WTC11 (cell line): ENCODE data around the gene PHKB. TPM values are rescaled to one million over a fixed set of nuclear protein-coding genes. Genes with fewer than 3 reads are reported as not detected.

Experiments
- ATAC-seq: fragments of 200-7000 bp; cut with Tn5 transposase; 2 replicates; pipeline ENCODE4 v1.10.0; 2021; ENCODE audit warnings: mild to moderate bottlenecking, moderate library complexity
- CTCF ChIA-PET: fragments of 300-600 bp; sonication (Branson Sonifier 250); formaldehyde crosslinking; loops from one replicate; lab custom pipeline; 2021; ENCODE audit warnings: antibody characterized with exemption; lab: Charles Lee
- POLR2A ChIA-PET: fragments of 350-600 bp; sonication (Branson Sonifier 250); formaldehyde crosslinking; loops from one replicate; lab custom pipeline; 2021; ENCODE audit warnings: antibody characterized with exemption; lab: Charles Lee
- DNase-seq: peaks from one replicate; pipeline ENCODE4 v3.0.0; 2021; ENCODE audit warnings: low spot score
- H3K27ac Mint-ChIP-seq: 2 replicates; pipeline ENCODE4 v1.8.0; 2021; ENCODE audit warnings: mixed read lengths
- H3K27me3 Mint-ChIP-seq: 2 replicates; pipeline ENCODE4 v1.8.0; 2021; ENCODE audit warnings: low read depth, mild to moderate bottlenecking, moderate library complexity, mixed read lengths
- H3K36me3 Mint-ChIP-seq: 2 replicates; pipeline ENCODE4 v1.8.0; 2021; ENCODE audit warnings: mixed read lengths
- H3K4me1 Mint-ChIP-seq: 2 replicates; pipeline ENCODE4 v1.8.0; 2022; ENCODE audit warnings: mixed read lengths
- H3K4me3 Mint-ChIP-seq: 2 replicates; pipeline ENCODE4 v1.8.0; 2021; ENCODE audit warnings: mild to moderate bottlenecking, moderate library complexity, mixed read lengths
- H3K9me3 Mint-ChIP-seq: 2 replicates; pipeline ENCODE4 v1.8.0; 2021; ENCODE audit warnings: mixed read lengths
- CBFB ChIP-seq: sonication (generic); formaldehyde crosslinking; IDR thresholded peaks from 2 replicates; pipeline ENCODE4 v1.8.1; 2022; ENCODE audit warnings: mild to moderate bottlenecking, low read depth, missing genetic modification reagents
- CREB1 ChIP-seq: sonication (generic); formaldehyde crosslinking; IDR thresholded peaks from 2 replicates; pipeline ENCODE4 v1.8.0; 2023; ENCODE audit warnings: mild to moderate bottlenecking, missing genetic modification reagents
- ESRRA ChIP-seq: sonication (generic); formaldehyde crosslinking; IDR thresholded peaks from 2 replicates; pipeline ENCODE4 v1.8.1; 2022; ENCODE audit warnings: mild to moderate bottlenecking, missing genetic modification reagents, borderline replicate concordance
- GABPB1 ChIP-seq: sonication (generic); formaldehyde crosslinking; IDR thresholded peaks from 2 replicates; pipeline ENCODE4 v1.8.1; 2023; ENCODE audit warnings: mild to moderate bottlenecking, missing genetic modification reagents
- GTF2I ChIP-seq: fragments of 250-450 bp; sonication (Bioruptor Pico); conservative IDR thresholded peaks from 2 replicates; pipeline ENCODE4 v1.4.0; 2021; ENCODE audit warnings: mild to moderate bottlenecking
- HMGA2 ChIP-seq: fragments of 250-450 bp; sonication (Bioruptor Pico); IDR thresholded peaks from 2 replicates; pipeline ENCODE4 v1.4.0; 2021; ENCODE audit warnings: mild to moderate bottlenecking, moderate library complexity
- IRF2 ChIP-seq: sonication (generic); formaldehyde crosslinking; IDR thresholded peaks from 2 replicates; pipeline ENCODE4 v1.8.0; 2022; ENCODE audit warnings: low read depth, missing genetic modification reagents, borderline replicate concordance
- MYBL2 ChIP-seq: sonication (generic); formaldehyde crosslinking; IDR thresholded peaks from 2 replicates; pipeline ENCODE4 v1.8.1; 2023; ENCODE audit warnings: mild to moderate bottlenecking, moderate library complexity, missing genetic modification reagents
- NR1H2 ChIP-seq: sonication (generic); formaldehyde crosslinking; IDR thresholded peaks from 2 replicates; pipeline ENCODE4 v1.9.0; 2021; ENCODE audit warnings: mild to moderate bottlenecking, moderate library complexity, missing genetic modification reagents
- OVOL2 ChIP-seq: fragments of 250-450 bp; sonication (Bioruptor Pico); IDR thresholded peaks from 2 replicates; pipeline ENCODE4 v1.9.0; 2021; ENCODE audit warnings: mild to moderate bottlenecking, borderline replicate concordance
- RORB ChIP-seq: fragments of 250-450 bp; sonication (Bioruptor Pico); IDR thresholded peaks from 2 replicates; pipeline ENCODE4 v1.9.0; 2021; ENCODE audit warnings: mild to moderate bottlenecking
- SMAD4 ChIP-seq: sonication (generic); formaldehyde crosslinking; IDR thresholded peaks from 2 replicates; pipeline ENCODE4 v1.8.0; 2022; ENCODE audit warnings: mild to moderate bottlenecking, missing genetic modification reagents
- SOX15 ChIP-seq: fragments of 250-450 bp; sonication (Bioruptor Pico); IDR thresholded peaks from 2 replicates; pipeline ENCODE4 v1.9.0; 2021; ENCODE audit warnings: mild to moderate bottlenecking
- TCF7 ChIP-seq: sonication (generic); formaldehyde crosslinking; IDR thresholded peaks from 2 replicates; pipeline ENCODE4 v1.8.0; 2022; ENCODE audit warnings: mild to moderate bottlenecking, low read depth, missing genetic modification reagents, moderate library complexity
- ZNF138 ChIP-seq: sonication (generic); formaldehyde crosslinking; conservative IDR thresholded peaks from 2 replicates; pipeline ENCODE4 v1.8.1; 2022; ENCODE audit warnings: mild to moderate bottlenecking, moderate library complexity, missing genetic modification reagents
- ZNF232 ChIP-seq: sonication (generic); formaldehyde crosslinking; IDR thresholded peaks from 2 replicates; pipeline ENCODE4 v1.8.0; 2022; ENCODE audit warnings: mild to moderate bottlenecking, missing genetic modification reagents
- ZNF416 ChIP-seq: fragments of 250-450 bp; sonication (Bioruptor Pico); IDR thresholded peaks from 2 replicates; pipeline ENCODE4 v1.9.0; 2021; ENCODE audit warnings: mild to moderate bottlenecking, inconsistent platforms
- total RNA-seq: library from RNA; stranded (reverse); gene quantifications from 3 replicates; pipeline ENCODE4 v1.2.3, GENCODE V29; 2021
- TF ChIP-seq, protein P1 (sequence below): fragments of 250-450 bp; sonication (Bioruptor Pico); IDR thresholded peaks from 2 replicates; pipeline ENCODE4 v1.9.0; 2021; ENCODE audit warnings: mild to moderate bottlenecking
- TF ChIP-seq, protein P2 (sequence below): sonication (generic); formaldehyde crosslinking; IDR thresholded peaks from 2 replicates; pipeline ENCODE4 v1.8.0; 2023; ENCODE audit warnings: missing genetic modification reagents
- TF ChIP-seq, protein P3 (sequence below): sonication (generic); formaldehyde crosslinking; IDR thresholded peaks from 2 replicates; pipeline ENCODE4 v1.8.0; 2022; ENCODE audit warnings: mild to moderate bottlenecking, missing genetic modification reagents
- TF ChIP-seq, protein P4 (sequence below): sonication (generic); formaldehyde crosslinking; IDR thresholded peaks from 2 replicates; pipeline ENCODE4 v1.8.1; 2023; ENCODE audit warnings: mild to moderate bottlenecking, missing genetic modification reagents, borderline replicate concordance
- TF ChIP-seq, protein P5 (sequence below): sonication (generic); formaldehyde crosslinking; conservative IDR thresholded peaks from 2 replicates; pipeline ENCODE4 v1.8.1; 2023; ENCODE audit warnings: mild to moderate bottlenecking, low read depth, missing genetic modification reagents, moderate library complexity

Gene PHKB
- total RNA-seq, 1 experiment from 2014 or later: 43.9 TPM

DNA sequence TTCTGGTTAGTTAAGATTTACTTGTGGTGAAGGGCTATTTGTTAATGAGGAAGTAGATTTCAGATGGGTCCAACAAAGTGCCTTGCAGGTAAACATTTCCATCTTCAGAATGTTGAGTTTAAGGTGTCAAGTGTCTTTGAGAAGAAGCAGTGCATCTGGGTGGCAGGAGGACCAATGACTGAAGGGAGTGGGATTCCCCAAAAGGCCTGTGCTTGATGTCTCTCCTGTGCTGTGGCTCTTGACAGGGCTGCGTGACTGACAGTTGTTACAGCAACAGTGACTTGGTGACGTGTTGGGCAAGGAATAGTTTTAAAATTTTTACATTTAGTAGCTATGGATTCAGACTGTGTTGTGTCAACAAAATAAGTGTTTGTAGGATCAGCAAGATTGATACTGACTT, 149.9 kb downstream of the PHKB start:
- no peak for ATAC-seq
- Mint-ChIP-seq H3K36me3 (peaks cover 3% of the 10 kb centered on the region; the same call in 1 of the 2 replicates), H3K4me1 (no peaks in the 10 kb centered on the region), H3K27ac (no peak overlapping the region), H3K27me3 (no peaks in the 10 kb centered on the region), H3K9me3 (peaks cover 13% of the 10 kb centered on the region; the same call in 1 of the 2 replicates), H3K4me3 (no peak overlapping the region)
- ChIA-PET POLR2A (no interaction called here), CTCF (no interaction called here)
- TF ChIP-seq ZNF138 (no peak), OVOL2 (no peak), SOX15 (CRISPR knock-in tag) (no peak), NR1H2 (CRISPR knock-in tag) (no peak), GTF2I (CRISPR knock-in tag) (no peak), MYBL2 (CRISPR knock-in tag) (no peak), GABPB1 (CRISPR knock-in tag) (no peak)
- no peak for DNase-seq

DNA sequence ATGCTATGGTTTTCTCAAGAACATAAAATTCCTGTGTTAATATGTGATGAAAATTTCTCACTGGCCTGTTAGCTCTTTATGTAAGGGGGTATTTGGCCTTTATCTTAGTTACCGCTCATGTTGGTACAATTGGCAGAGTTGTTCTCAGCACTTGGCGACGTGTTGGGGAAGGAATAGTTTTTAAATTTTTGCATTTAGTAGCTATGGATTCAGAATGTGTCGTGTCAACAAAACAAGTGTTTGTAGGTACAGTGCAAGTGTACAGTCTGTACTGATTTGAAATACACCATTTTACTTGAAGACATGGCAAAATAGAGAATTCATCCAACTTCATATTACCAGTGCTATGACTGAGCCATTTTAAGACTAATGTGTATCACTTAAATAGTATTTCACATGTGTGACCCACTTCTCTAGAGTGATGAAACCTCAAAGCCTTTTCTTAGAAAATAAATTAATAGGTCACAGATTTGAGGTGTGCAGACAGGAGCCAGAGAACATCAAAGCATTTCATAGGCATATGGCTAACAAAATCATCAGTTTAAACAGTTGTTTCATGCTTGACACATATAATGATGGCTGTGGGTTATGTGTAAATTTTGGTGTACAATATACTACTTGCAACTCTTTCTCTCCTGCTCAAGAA, 150.8 kb downstream of the PHKB start:
- TF ChIP-seq, protein P1, sequence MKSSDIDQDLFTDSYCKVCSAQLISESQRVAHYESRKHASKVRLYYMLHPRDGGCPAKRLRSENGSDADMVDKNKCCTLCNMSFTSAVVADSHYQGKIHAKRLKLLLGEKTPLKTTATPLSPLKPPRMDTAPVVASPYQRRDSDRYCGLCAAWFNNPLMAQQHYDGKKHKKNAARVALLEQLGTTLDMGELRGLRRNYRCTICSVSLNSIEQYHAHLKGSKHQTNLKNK: no peak
- TF ChIP-seq CREB1 (CRISPR knock-in tag): no peak
- no peak for TF ChIP-seq IRF2
- TF ChIP-seq GTF2I (CRISPR knock-in tag): no peak
- TF ChIP-seq OVOL2: no peak
- TF ChIP-seq SMAD4 (CRISPR knock-in tag): no peak
- TF ChIP-seq, protein P2, sequence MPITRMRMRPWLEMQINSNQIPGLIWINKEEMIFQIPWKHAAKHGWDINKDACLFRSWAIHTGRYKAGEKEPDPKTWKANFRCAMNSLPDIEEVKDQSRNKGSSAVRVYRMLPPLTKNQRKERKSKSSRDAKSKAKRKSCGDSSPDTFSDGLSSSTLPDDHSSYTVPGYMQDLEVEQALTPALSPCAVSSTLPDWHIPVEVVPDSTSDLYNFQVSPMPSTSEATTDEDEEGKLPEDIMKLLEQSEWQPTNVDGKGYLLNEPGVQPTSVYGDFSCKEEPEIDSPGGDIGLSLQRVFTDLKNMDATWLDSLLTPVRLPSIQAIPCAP (CRISPR knock-in tag): no peak
- no peak for TF ChIP-seq RORB (CRISPR knock-in tag)
- TF ChIP-seq, protein P3, sequence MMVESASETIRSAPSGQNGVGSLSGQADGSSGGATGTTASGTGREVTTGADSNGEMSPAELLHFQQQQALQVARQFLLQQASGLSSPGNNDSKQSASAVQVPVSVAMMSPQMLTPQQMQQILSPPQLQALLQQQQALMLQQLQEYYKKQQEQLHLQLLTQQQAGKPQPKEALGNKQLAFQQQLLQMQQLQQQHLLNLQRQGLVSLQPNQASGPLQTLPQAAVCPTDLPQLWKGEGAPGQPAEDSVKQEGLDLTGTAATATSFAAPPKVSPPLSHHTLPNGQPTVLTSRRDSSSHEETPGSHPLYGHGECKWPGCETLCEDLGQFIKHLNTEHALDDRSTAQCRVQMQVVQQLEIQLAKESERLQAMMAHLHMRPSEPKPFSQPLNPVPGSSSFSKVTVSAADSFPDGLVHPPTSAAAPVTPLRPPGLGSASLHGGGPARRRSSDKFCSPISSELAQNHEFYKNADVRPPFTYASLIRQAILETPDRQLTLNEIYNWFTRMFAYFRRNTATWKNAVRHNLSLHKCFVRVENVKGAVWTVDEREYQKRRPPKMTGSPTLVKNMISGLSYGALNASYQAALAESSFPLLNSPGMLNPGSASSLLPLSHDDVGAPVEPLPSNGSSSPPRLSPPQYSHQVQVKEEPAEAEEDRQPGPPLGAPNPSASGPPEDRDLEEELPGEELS (CRISPR knock-in tag): no peak
- no peak for TF ChIP-seq ZNF232
- TF ChIP-seq, protein P4, sequence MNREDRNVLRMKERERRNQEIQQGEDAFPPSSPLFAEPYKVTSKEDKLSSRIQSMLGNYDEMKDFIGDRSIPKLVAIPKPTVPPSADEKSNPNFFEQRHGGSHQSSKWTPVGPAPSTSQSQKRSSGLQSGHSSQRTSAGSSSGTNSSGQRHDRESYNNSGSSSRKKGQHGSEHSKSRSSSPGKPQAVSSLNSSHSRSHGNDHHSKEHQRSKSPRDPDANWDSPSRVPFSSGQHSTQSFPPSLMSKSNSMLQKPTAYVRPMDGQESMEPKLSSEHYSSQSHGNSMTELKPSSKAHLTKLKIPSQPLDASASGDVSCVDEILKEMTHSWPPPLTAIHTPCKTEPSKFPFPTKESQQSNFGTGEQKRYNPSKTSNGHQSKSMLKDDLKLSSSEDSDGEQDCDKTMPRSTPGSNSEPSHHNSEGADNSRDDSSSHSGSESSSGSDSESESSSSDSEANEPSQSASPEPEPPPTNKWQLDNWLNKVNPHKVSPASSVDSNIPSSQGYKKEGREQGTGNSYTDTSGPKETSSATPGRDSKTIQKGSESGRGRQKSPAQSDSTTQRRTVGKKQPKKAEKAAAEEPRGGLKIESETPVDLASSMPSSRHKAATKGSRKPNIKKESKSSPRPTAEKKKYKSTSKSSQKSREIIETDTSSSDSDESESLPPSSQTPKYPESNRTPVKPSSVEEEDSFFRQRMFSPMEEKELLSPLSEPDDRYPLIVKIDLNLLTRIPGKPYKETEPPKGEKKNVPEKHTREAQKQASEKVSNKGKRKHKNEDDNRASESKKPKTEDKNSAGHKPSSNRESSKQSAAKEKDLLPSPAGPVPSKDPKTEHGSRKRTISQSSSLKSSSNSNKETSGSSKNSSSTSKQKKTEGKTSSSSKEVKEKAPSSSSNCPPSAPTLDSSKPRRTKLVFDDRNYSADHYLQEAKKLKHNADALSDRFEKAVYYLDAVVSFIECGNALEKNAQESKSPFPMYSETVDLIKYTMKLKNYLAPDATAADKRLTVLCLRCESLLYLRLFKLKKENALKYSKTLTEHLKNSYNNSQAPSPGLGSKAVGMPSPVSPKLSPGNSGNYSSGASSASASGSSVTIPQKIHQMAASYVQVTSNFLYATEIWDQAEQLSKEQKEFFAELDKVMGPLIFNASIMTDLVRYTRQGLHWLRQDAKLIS (CRISPR knock-in tag): no peak
- TF ChIP-seq CBFB (CRISPR knock-in tag): no peak
- TF ChIP-seq HMGA2 (CRISPR knock-in tag): no peak
- TF ChIP-seq TCF7 (CRISPR knock-in tag): no peak
- TF ChIP-seq ESRRA (CRISPR knock-in tag): no peak
- no peak for TF ChIP-seq ZNF138
- TF ChIP-seq, protein P5, sequence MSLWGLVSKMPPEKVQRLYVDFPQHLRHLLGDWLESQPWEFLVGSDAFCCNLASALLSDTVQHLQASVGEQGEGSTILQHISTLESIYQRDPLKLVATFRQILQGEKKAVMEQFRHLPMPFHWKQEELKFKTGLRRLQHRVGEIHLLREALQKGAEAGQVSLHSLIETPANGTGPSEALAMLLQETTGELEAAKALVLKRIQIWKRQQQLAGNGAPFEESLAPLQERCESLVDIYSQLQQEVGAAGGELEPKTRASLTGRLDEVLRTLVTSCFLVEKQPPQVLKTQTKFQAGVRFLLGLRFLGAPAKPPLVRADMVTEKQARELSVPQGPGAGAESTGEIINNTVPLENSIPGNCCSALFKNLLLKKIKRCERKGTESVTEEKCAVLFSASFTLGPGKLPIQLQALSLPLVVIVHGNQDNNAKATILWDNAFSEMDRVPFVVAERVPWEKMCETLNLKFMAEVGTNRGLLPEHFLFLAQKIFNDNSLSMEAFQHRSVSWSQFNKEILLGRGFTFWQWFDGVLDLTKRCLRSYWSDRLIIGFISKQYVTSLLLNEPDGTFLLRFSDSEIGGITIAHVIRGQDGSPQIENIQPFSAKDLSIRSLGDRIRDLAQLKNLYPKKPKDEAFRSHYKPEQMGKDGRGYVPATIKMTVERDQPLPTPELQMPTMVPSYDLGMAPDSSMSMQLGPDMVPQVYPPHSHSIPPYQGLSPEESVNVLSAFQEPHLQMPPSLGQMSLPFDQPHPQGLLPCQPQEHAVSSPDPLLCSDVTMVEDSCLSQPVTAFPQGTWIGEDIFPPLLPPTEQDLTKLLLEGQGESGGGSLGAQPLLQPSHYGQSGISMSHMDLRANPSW (CRISPR knock-in tag): no peak
- no peak for TF ChIP-seq ZNF416 (CRISPR knock-in tag)
- ChIA-PET POLR2A (no interaction called here), CTCF (no interaction called here)
- H3K4me3 Mint-ChIP-seq: no peak overlapping the region
- H3K27ac Mint-ChIP-seq: no peak overlapping the region
- no peaks in the 10 kb centered on the region for H3K4me1 Mint-ChIP-seq
- peaks cover 13% of the 10 kb centered on the region; the same call in 1 of the 2 replicates for H3K9me3 Mint-ChIP-seq
- H3K36me3 Mint-ChIP-seq: peaks cover 3% of the 10 kb centered on the region; the same call in 1 of the 2 replicates
- no peak for ATAC-seq
- H3K27me3 Mint-ChIP-seq: no peaks in the 10 kb centered on the region
- no peak for DNase-seq
